Keratinocyte (primary cell): ENCODE results near the gene NLGN4Y. TPM values are rescaled to one million over a fixed set of nuclear protein-coding genes. Genes with fewer than 3 reads are reported as not detected.
"Not testable (repeated sequence)": the region's sequence is repeated elsewhere in the genome, so short reads cannot be mapped to it uniquely, and the experiment has no call there.

Experiments
- DNase-seq: peaks from one replicate; pipeline ENCODE4 v3.0.0-alpha.2; 2011; ENCODE audit warnings: low read depth, missing footprints, low spot score
- FAIRE-seq: peaks from 2 replicates; lab custom pipeline; 2011; peaks lifted over from hg19 to GRCh38; lab: Jason Lieb, UNC
- H2AFZ ChIP-seq: 2 replicates; pipeline ENCODE4 v1.6.0; 2012; ENCODE audit warnings: low read length, control low read depth, inconsistent platforms; ENCODE audit not compliant: control insufficient read depth
- H3K27ac ChIP-seq: 2 replicates; pipeline ENCODE4 v1.5.1; 2011; ENCODE audit warnings: low read length; ENCODE audit not compliant: control insufficient read depth, insufficient read depth
- H3K27me3 ChIP-seq: 3 replicates; pipeline ENCODE4 v1.6.0; 2011; ENCODE audit warnings: low read length; ENCODE audit not compliant: control insufficient read depth, insufficient read depth; ENCODE audit errors: extremely low read depth
- H3K36me3 ChIP-seq, 2 experiments: 2 replicates in 1 of 2; 3 replicates in 1 of 2; pipeline ENCODE4 v1.5.1; 2011; ENCODE audit warnings: low read length in 2 of 2, mild to moderate bottlenecking in 1 of 2; ENCODE audit not compliant: control insufficient read depth in 2 of 2, insufficient read depth in 2 of 2; ENCODE audit errors: extremely low read depth in 1 of 2
- H3K4me1 ChIP-seq: 3 replicates; pipeline ENCODE4 v1.5.1; 2011; ENCODE audit warnings: low read length; ENCODE audit not compliant: control insufficient read depth, insufficient read depth; ENCODE audit errors: extremely low read depth
- H3K4me2 ChIP-seq: 3 replicates; pipeline ENCODE4 v1.6.0; 2011; ENCODE audit warnings: low read depth, low read length; ENCODE audit not compliant: control insufficient read depth, insufficient read depth; ENCODE audit errors: extremely low read depth
- H3K4me3 ChIP-seq, 3 experiments: fragments of 200-600 bp in 1 of 3; sonication (generic) in 1 of 3; 2 replicates in 2 of 3; 3 replicates in 1 of 3; pipeline ENCODE4 v1.5.1; 2011 to 2016; ENCODE audit warnings: low read length in 3 of 3, mild to moderate bottlenecking in 3 of 3, control low read depth in 2 of 3, inconsistent platforms in 1 of 3, low read depth in 1 of 3, mixed read lengths in 1 of 3, mixed run types in 1 of 3, moderate library complexity in 1 of 3; ENCODE audit not compliant: control insufficient read depth in 2 of 3, insufficient read depth in 2 of 3; ENCODE audit errors: extremely low read depth in 1 of 3
- H3K79me2 ChIP-seq: 2 replicates; pipeline ENCODE4 v1.6.0; 2012; ENCODE audit warnings: low read length; ENCODE audit not compliant: control insufficient read depth, insufficient read depth
- H3K9ac ChIP-seq: 3 replicates; pipeline ENCODE4 v1.6.0; 2011; ENCODE audit warnings: low read length; ENCODE audit not compliant: control insufficient read depth, insufficient read depth; ENCODE audit errors: extremely low read depth
- H3K9me1 ChIP-seq: 3 replicates; pipeline ENCODE4 v1.6.0; 2011; ENCODE audit warnings: low read length; ENCODE audit not compliant: control insufficient read depth, insufficient read depth; ENCODE audit errors: extremely low read depth
- H3K9me3 ChIP-seq: 2 replicates; pipeline ENCODE4 v1.5.1; 2012; ENCODE audit warnings: low read depth, low read length; ENCODE audit not compliant: control insufficient read depth
- H4K20me1 ChIP-seq: 3 replicates; pipeline ENCODE4 v1.6.0; 2011; ENCODE audit warnings: low read length; ENCODE audit not compliant: control insufficient read depth, insufficient read depth; ENCODE audit errors: extremely low read depth
- EZH2 ChIP-seq: IDR thresholded peaks from one replicate; pipeline ENCODE4 v1.6.1; 2012; ENCODE audit warnings: inconsistent platforms, mild to moderate bottlenecking, low read length, moderate library complexity
- dilution Hi-C: fragments of 300-500 bp; cut with MboI; formaldehyde crosslinking; loops from one replicate; pipeline ENCODE4 v1.7.0; 2020; ENCODE audit warnings: low sequenced_read_pairs; ENCODE audit not compliant: extremely low pct_ligation_motif_present
- polyA plus RNA-seq, 5 experiments: library from polyadenylated mRNA; depleted of rRNA in 3 of 5; stranded (reverse) in 3 of 5; stranded (forward) in 1 of 5; unstranded in 1 of 5; fragments of >200 nt; gene quantifications; 1 replicate in 1 of 5; 2 replicates in 3 of 5; 3 replicates in 1 of 5; pipeline versions ENCODE4 v1.2.1 to v1.2.3, GENCODE V29; 2011 to 2012; ENCODE audit warnings: missing spikeins in 2 of 5, low read depth in 1 of 5, low replicate concordance in 1 of 5
- TF ChIP-seq, protein P1 (sequence below), 3 experiments: IDR thresholded peaks in 1 of 3; conservative IDR thresholded peaks in 1 of 3; optimal IDR thresholded peaks in 1 of 3; 2 replicates in 2 of 3; 3 replicates in 1 of 3; pipeline versions ENCODE3 to v1.5.1; 2011; ENCODE audit warnings: low read length in 3 of 3, mild to moderate bottlenecking in 3 of 3, moderate library complexity in 2 of 3, control low read depth in 1 of 3, inconsistent platforms in 1 of 3; ENCODE audit not compliant: insufficient read depth in 2 of 3; ENCODE audit errors: extremely low read depth in 1 of 3

NLGN4Y gene
- polyA plus RNA-seq, 1 donor (not counting 4 experiments of a cell fraction or from before 2014, with no cell fraction given) = not detected

DNA sequence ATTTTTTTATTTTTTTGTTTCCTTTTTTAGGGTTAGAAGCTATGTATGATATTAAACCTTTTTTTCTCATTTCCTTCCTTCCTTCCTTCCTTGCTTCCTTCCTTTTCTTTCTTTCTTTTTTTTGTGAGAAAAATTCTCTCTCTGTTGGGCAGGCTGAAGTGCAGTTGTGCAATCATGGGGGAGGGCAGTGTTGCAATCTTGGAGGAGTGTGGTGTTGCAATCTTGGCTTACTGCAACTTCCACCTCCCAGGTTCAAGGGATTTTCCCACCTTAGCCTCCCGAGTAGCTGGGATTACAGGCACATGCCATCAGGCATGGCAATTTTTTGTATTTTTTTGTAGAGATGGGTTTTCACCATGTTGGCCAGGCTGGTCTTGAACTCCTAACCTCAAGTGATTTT lies 326.4 kb downstream of the NLGN4Y start:
- Histone ChIP-seq H2AFZ (no peak overlapping the region), H3K27ac (no peak overlapping the region), H3K79me2 (no peaks in the 10 kb centered on the region), H3K4me2 (no peak overlapping the region), H3K36me3 (no peaks in the 10 kb centered on the region), H3K9me1 (no peaks in the 10 kb centered on the region), H3K4me3 (no peak overlapping the region), H3K9me3 (no peaks in the 10 kb centered on the region), H3K27me3 (no peaks in the 10 kb centered on the region), H3K9ac (no peak overlapping the region), H3K4me1 (no peaks in the 10 kb centered on the region), H4K20me1 (no peaks in the 10 kb centered on the region)
- FAIRE-seq = no peak
- dilution Hi-C loops = no loop called here
- no peak for DNase-seq
- TF ChIP-seq, protein P1, sequence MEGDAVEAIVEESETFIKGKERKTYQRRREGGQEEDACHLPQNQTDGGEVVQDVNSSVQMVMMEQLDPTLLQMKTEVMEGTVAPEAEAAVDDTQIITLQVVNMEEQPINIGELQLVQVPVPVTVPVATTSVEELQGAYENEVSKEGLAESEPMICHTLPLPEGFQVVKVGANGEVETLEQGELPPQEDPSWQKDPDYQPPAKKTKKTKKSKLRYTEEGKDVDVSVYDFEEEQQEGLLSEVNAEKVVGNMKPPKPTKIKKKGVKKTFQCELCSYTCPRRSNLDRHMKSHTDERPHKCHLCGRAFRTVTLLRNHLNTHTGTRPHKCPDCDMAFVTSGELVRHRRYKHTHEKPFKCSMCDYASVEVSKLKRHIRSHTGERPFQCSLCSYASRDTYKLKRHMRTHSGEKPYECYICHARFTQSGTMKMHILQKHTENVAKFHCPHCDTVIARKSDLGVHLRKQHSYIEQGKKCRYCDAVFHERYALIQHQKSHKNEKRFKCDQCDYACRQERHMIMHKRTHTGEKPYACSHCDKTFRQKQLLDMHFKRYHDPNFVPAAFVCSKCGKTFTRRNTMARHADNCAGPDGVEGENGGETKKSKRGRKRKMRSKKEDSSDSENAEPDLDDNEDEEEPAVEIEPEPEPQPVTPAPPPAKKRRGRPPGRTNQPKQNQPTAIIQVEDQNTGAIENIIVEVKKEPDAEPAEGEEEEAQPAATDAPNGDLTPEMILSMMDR (optimal IDR thresholded peaks at IDR 0.05 in 1 of 3, IDR thresholded peaks at IDR 0.05 in 1 of 3, conservative IDR thresholded peaks at IDR 0.05 in 1 of 3; ENCODE audit: extremely low read depth in 1 of 3, insufficient read depth in 2 of 3, low read length in 3 of 3) = no peak
- TF ChIP-seq EZH2 = no peak

DNA sequence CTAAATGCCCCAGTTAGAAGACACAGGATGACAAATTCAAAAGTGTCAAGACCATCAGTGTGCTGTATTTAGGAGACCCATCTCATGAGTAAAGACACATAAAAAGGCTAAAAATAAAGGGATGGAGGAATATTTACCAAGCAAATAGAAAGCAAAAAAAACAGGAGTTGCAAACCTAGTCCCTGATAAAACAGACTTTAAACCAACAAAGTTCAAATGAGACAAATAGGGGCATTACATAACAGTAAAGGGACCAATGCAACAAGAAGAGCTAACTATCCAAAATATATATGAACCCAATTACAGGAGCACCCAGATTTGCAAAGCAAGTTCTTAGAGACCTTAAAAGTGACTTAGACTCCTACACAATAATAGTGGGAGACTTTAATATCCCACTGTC lies 336.1 kb downstream of the NLGN4Y start:
- no peak for FAIRE-seq
- no peak for DNase-seq
- no peaks in the 10 kb centered on the region for H3K27me3 ChIP-seq
- H3K9ac ChIP-seq = no peak overlapping the region
- H3K36me3 ChIP-seq = no peaks in the 10 kb centered on the region
- H3K4me3 ChIP-seq = no peak overlapping the region
- H3K79me2 ChIP-seq = no peaks in the 10 kb centered on the region
- no peaks in the 10 kb centered on the region for H3K9me1 ChIP-seq
- no peak overlapping the region for H2AFZ ChIP-seq
- TF ChIP-seq, protein P1 (optimal IDR thresholded peaks at IDR 0.05 in 1 of 3, IDR thresholded peaks at IDR 0.05 in 1 of 3, conservative IDR thresholded peaks at IDR 0.05 in 1 of 3; ENCODE audit: extremely low read depth in 1 of 3, insufficient read depth in 2 of 3, low read length in 3 of 3) = no peak
- no peak for TF ChIP-seq EZH2
- no peak overlapping the region for H3K27ac ChIP-seq
- dilution Hi-C loops = no loop called here
- H4K20me1 ChIP-seq = no peaks in the 10 kb centered on the region
- no peak overlapping the region for H3K4me2 ChIP-seq
- H3K4me1 ChIP-seq = no peaks in the 10 kb centered on the region
- no peaks in the 10 kb centered on the region for H3K9me3 ChIP-seq

DNA sequence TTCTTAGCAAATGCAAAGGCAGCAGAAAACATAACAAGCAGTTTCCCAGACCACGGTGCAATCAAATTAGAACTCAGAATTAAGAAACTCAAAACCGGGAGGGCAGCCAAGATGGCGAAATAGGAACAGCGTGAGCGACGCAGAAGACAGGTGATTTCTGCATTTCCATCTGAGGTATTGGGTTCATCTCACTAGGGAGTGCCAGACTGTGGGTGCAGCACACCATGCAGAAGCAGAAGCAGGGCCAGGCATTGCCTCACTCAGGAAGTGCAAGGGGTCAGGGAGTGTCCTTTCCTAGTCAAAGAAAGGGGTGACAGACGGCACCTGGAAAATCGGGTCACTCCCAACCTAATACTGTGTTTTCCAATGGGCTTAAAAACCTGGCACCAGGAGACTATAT lies 336.7 kb downstream of the NLGN4Y start:
- dilution Hi-C loops = not testable (repeated sequence)

More for the DNA sequence above, 336.7 kb downstream of the NLGN4Y start:
- H3K27me3 ChIP-seq, FAIRE-seq, H3K9me1 ChIP-seq, H3K4me3 ChIP-seq, H2AFZ ChIP-seq, DNase-seq, H3K27ac ChIP-seq, H3K79me2 ChIP-seq, H3K9ac ChIP-seq, H3K36me3 ChIP-seq, H3K9me3 ChIP-seq, H3K4me2 ChIP-seq, H4K20me1 ChIP-seq, H3K4me1 ChIP-seq: not testable (repeated sequence)
